HG03565 (cell line): ENCODE measurements around the gene CX3CR1.

Experiments used
- ATAC-seq: cut with Tn5 transposase; IDR thresholded peaks from one replicate; pipeline ENCODE4 v1.9.1; 2021; ENCODE audit warnings: mild to moderate bottlenecking, moderate library complexity; ENCODE audit not compliant: unreplicated experiment

CX3CR1 gene

GRCh38 chr3:39292961-39293360, 13.1 kb upstream of the CX3CR1 start:
- no peak for ATAC-seq

DNA sequence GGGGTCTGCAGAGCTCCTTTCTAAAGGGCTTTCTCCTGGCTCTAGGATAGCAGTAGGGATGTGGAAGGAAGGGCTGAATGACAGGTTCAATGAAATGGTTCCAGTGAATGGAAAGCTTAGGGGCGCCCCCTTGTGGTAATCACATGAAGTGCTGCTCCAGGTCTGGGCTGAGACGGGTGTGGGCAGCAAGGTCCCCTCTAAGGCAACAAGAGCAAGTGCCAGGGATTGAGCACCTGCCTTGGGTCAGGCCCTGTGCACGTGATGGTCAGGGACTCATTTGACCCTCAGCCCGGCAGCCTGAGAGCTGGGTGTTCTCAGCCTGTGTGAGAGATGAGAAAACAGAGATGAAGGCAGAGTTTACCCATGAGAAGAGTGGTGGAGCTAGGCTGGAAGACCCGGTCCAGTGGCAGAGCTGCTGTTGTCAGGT, 12.1 kb upstream of the CX3CR1 start:
- no peak for ATAC-seq

DNA sequence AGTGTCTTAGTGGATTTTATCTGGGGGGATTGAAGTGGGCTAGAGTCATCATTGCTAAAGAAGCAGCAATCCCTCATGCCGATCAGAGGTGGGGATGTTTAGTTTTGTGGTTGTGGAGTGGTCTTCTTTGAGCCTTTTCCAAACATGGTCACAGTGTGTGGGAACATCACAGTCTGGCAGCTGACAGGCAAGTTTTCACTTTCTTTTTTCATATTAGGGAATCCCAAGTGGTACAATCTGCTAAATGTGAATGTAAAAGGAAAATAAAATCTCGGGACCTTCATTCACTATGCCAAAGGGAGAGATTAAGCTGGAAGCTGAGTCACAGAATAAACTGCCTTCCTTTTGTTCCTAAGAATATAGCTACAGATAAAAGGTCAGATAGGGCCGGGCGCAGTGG, 10.4 kb upstream of the CX3CR1 start:
- ATAC-seq, result no peak

GRCh38 chr3:39289107-39289506, 9.3 kb upstream of the CX3CR1 start:
- no peak for ATAC-seq

GRCh38 chr3:39288300-39288808, 8.5 kb upstream of the CX3CR1 start:
- peak; percentile 96 for ATAC-seq

GRCh38 chr3:39287216-39288164, 7.7 kb upstream of the CX3CR1 start:
- ATAC-seq, result no peak

DNA sequence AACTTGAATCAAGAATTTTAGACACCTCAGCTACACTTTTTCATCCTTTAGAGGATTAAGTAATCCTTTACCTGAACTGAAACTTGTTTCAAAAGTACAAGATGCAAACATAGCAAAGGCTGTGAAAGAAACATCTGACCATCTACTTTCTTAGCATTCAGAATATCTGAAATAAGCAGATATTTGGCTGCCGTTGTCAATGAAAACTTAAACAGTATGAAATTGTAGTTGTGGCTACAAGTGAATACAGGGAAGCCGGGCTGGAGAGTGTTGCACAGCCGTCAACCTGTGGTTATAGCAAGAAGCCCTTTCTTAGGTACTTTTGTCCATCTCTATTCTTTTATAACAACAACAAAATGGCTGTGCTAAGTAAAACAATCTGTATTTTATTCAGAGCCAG, 6.9 kb upstream of the CX3CR1 start:
- no peak for ATAC-seq

DNA sequence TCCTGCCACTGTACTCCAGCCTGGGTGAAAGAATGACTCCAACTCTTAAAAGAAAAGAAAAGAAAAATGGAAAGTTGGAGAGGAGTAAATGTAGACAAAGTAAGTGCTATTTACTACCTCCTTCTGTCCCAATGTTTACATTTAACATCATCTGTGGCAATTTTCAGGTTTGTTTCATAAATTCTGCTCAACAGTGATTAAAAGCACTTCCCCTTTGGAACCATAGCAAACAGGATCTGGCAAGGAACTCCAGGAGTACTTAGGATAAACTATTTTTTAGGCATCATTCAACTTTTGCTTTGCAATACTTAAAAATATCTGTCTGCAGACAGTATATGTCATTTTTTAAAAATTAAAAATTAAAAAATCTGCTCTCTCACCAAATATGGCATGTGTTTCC, 5.5 kb upstream of the CX3CR1 start:
- ATAC-seq, result no peak

DNA sequence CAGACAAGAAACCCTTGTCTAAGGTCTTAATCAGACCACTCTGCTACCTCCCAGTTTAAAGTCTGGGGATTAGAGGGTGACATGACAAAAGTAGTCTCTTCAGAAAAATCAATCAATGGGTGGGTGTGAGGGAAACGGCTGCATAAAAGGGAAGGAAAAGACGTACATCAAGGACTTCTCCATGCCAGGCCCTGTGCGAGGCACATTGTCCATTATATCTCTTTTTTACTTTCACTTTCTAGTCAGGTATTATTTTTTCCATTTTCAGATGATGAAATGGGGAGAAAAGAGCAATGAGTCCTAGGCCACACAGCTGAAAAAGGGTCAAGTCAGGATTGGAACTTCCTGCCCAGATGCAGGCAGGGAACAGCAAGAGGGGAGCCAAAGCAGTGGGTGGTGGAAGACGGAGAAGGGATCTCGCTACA, 4.6 kb upstream of the CX3CR1 start:
- ATAC-seq, result no peak

GRCh38 chr3:39282057-39282456, 2.2 kb upstream of the CX3CR1 start:
- no peak for ATAC-seq

GRCh38 chr3:39281533-39281932, 1.7 kb upstream of the CX3CR1 start:
- ATAC-seq, result no peak

GRCh38 chr3:39280571-39280970, 735 bp upstream of the CX3CR1 start:
- no peak for ATAC-seq

DNA sequence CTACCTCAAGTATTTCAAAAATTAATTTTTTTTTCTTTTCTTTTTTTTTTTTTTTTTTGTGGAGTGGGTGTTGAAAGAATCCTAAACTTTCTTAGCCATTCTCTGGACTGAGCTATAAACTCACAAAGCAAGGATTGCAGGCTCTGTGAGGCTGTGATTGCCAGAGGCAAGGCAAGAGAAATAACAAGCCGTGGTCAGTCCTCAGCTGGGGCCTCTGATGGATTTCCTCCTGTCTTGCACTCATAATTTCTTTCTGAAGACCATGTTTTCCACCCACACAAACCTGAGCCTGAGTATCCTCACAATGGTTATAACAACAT, 1.3 kb downstream of the CX3CR1 start:
- no peak for ATAC-seq

GRCh38 chr3:39277893-39278615, 1.8 kb downstream of the CX3CR1 start:
- no peak for ATAC-seq

DNA sequence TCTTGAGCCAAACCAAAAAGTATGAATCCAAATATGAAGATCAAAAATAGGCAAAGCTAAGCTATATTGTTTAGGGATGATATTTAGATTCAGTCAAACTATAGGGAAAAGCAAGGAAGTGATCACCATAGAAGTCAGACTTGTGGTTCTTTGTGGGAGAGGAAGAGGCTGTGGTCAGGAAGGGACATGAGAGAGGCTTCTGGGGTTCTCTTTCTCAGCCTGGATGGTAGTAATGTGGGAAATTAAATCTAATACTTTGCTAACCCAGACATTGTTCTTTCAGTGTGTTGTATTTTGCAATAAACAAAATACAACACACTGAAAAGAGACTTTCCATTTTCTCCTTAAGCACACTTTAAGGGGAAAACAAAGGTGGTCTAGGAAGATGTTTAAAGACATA, 3.1 kb downstream of the CX3CR1 start:
- no peak for ATAC-seq

DNA sequence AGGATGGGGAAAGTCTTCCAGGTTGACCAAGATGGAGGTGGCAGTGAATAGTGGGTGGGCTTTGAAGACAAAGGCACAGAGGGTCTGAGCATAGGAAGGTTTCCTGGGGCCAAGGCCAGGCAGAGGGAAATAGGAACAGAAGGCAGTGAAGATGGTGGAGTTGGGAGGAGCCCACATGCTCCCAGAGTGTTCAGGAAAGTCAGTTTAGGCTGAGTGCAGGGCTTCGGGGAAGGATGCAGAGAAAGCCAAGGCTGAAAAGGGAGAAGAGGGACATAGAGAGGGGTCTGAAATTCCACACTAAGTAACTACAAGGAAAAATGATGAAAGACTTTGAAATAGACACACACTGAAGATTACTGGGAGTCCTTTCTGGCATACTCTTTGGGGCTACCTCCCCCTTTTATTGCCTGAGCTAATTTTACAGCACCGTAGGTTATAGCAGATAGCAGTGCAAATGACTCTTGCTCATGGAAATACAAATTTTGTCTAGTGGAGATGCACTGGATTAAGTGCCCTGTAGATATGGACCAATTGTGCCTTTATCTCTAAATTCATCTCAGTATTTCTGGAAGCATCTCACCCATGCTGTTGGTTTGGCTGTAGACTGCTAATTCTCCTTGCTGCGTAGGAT, 3.8 kb downstream of the CX3CR1 start:
- no peak for ATAC-seq

GRCh38 chr3:39275052-39275451, 4.8 kb downstream of the CX3CR1 start:
- ATAC-seq, result no peak

- no peak for ATAC-seq
Observed at GRCh38 chr3:39273119-39273518, 6.7 kb downstream of the CX3CR1 start.

GRCh38 chr3:39272191-39272590, 7.6 kb downstream of the CX3CR1 start:
- no peak for ATAC-seq

GRCh38 chr3:39271363-39271914, 8.4 kb downstream of the CX3CR1 start:
- ATAC-seq, result no peak

- no peak for ATAC-seq
Observed at GRCh38 chr3:39269528-39269927, 10.3 kb downstream of the CX3CR1 start.
